Type B pancreatic cell (in vitro differentiated cells): Measurements from ENCODE around the gene LRRC3. TPM values are rescaled to one million over a fixed set of nuclear protein-coding genes. Genes with fewer than 3 reads are reported as not detected.

Source experiments
- DNase-seq: peaks from one replicate; pipeline ENCODE4 v3.0.0; 2021; ENCODE audit warnings: mixed read lengths; ENCODE audit not compliant: unreplicated experiment; ENCODE audit errors: extremely low spot score
- H3K27ac Mint-ChIP-seq: 2 replicates; pipeline ENCODE4 v1.8.0; 2021; ENCODE audit warnings: mild to moderate bottlenecking, mixed read lengths
- H3K27me3 Mint-ChIP-seq: 2 replicates; pipeline ENCODE4 v1.8.0; 2021; ENCODE audit warnings: mixed read lengths
- H3K36me3 Mint-ChIP-seq: 2 replicates; pipeline ENCODE4 v1.8.0; 2021; ENCODE audit warnings: mixed read lengths
- H3K4me1 Mint-ChIP-seq: one replicate; pipeline ENCODE4 v1.8.0; 2021; ENCODE audit warnings: mixed read lengths; ENCODE audit not compliant: unreplicated experiment
- H3K4me3 Mint-ChIP-seq: 2 replicates; pipeline ENCODE4 v1.8.0; 2021; ENCODE audit warnings: mild to moderate bottlenecking, mixed read lengths
- H3K9me3 Mint-ChIP-seq: 2 replicates; pipeline ENCODE4 v1.8.0; 2021; ENCODE audit warnings: mixed read lengths
- total RNA-seq: library from RNA; stranded (reverse); gene quantifications from 2 replicates; pipeline ENCODE4 v1.2.1, GENCODE V29; 2021; ENCODE audit warnings: low replicate concordance
- TF ChIP-seq, protein P1 (sequence below): fragments of 200-600 bp; sonication (generic); conservative IDR thresholded peaks from 2 replicates; pipeline ENCODE4 v1.5.0; 2021; ENCODE audit warnings: antibody characterized with exemption, mild to moderate bottlenecking

Gene LRRC3
- total RNA-seq, 1 donor from 2014 or later = 8.7 TPM

DNA sequence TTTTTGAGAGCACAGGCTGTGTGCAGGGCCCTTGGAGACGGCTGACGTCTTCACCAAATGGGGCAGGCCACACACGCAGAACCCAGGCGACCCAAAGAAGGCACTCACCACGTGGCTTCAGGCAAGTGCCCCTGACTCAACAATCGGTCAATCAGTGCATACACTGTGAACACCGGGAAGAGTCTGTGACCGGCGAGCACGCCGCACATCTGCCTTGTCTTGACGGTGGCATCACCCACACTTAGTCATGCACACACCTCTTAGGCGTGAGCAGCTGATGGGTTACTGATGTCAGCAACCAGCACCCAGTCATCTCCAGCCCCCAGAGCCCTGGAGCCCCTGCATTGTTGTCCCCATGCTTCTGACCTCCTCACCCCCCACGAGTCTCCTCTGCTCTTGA is 4.9 kb upstream of the LRRC3 start:
- DNase-seq = no peak
- peaks cover 6% of the 10 kb centered on the region for H3K4me1 Mint-ChIP-seq
- TF ChIP-seq, protein P1, sequence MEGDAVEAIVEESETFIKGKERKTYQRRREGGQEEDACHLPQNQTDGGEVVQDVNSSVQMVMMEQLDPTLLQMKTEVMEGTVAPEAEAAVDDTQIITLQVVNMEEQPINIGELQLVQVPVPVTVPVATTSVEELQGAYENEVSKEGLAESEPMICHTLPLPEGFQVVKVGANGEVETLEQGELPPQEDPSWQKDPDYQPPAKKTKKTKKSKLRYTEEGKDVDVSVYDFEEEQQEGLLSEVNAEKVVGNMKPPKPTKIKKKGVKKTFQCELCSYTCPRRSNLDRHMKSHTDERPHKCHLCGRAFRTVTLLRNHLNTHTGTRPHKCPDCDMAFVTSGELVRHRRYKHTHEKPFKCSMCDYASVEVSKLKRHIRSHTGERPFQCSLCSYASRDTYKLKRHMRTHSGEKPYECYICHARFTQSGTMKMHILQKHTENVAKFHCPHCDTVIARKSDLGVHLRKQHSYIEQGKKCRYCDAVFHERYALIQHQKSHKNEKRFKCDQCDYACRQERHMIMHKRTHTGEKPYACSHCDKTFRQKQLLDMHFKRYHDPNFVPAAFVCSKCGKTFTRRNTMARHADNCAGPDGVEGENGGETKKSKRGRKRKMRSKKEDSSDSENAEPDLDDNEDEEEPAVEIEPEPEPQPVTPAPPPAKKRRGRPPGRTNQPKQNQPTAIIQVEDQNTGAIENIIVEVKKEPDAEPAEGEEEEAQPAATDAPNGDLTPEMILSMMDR = no peak
- H3K9me3 Mint-ChIP-seq = no peaks in the 10 kb centered on the region
- H3K36me3 Mint-ChIP-seq = no peaks in the 10 kb centered on the region
- no peak overlapping the region for H3K4me3 Mint-ChIP-seq
- H3K27ac Mint-ChIP-seq = no peak overlapping the region
- H3K27me3 Mint-ChIP-seq = peaks cover 18% of the 10 kb centered on the region

DNA sequence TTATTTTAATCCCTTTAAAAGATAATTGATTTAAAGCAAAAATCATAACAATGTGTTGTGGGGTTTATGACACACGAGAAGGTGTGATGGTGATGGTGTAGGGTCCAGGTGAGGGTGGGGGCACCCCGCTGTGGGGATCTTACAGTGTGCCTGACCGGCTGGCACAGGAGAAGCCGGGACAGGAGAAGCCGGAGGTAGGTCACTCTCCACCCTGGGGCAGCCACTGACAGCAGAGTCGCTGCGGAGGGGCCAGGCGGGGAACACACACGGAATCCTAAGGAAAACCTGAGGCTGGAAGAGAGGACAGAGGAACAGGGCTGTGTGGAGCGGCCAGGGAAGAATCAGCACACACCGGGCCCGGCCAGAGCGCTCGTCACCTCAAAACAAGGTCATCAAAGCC is 4.3 kb upstream of the LRRC3 start:
- DNase-seq = no peak
- TF ChIP-seq, protein P1 = no peak
- Mint-ChIP-seq H3K4me3 (no peak overlapping the region), H3K9me3 (no peaks in the 10 kb centered on the region), H3K4me1 (peaks cover 6% of the 10 kb centered on the region), H3K27me3 (peaks cover 18% of the 10 kb centered on the region), H3K27ac (no peak overlapping the region), H3K36me3 (no peaks in the 10 kb centered on the region)

DNA sequence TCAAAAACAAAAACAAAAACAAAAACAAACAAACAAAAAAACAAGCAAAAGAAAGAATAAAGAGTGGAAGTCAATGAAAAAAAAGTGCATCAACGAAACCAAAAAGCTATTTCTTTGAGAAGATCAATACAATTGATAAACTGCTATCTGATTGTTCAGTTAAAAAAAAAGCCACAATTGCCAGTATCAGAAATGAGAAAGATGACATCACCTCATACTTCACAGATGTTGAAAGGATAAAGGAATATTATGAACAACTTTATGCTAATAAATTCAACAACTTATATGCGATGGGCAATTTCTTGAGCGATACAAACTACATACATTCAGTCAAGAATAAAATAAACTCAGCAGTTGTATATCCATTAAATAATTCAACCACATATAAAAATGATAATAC is 2.2 kb upstream of the LRRC3 start:
- Mint-ChIP-seq H3K27me3 (peaks cover 18% of the 10 kb centered on the region), H3K36me3 (no peaks in the 10 kb centered on the region), H3K4me3 (no peak overlapping the region), H3K27ac (no peak overlapping the region), H3K9me3 (no peaks in the 10 kb centered on the region), H3K4me1 (peaks cover 6% of the 10 kb centered on the region)
- DNase-seq = no peak
- TF ChIP-seq, protein P1 = no peak

DNA sequence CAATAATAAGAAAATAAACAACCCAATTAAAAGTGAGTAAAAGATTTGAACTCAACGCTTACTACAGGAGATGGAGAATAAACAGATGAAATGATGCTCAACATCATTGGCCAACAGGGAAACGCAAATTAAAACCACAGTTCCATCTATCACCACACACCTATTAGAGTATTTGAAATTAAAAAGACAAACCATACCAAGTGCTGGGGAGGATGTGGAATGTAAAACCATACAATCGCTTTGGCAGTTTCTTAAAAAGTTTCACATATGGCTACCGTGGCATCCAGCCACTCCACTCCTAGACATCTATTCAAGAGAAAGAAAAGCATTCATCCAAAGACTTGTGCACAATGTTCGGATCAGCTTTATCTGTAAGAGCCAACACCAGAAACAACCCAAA is 1.3 kb upstream of the LRRC3 start:
- H3K4me3 Mint-ChIP-seq = peak overlapping the region; percentile 82
- no peaks in the 10 kb centered on the region for H3K36me3 Mint-ChIP-seq
- H3K4me1 Mint-ChIP-seq = peaks cover 3% of the 10 kb centered on the region

DNA sequence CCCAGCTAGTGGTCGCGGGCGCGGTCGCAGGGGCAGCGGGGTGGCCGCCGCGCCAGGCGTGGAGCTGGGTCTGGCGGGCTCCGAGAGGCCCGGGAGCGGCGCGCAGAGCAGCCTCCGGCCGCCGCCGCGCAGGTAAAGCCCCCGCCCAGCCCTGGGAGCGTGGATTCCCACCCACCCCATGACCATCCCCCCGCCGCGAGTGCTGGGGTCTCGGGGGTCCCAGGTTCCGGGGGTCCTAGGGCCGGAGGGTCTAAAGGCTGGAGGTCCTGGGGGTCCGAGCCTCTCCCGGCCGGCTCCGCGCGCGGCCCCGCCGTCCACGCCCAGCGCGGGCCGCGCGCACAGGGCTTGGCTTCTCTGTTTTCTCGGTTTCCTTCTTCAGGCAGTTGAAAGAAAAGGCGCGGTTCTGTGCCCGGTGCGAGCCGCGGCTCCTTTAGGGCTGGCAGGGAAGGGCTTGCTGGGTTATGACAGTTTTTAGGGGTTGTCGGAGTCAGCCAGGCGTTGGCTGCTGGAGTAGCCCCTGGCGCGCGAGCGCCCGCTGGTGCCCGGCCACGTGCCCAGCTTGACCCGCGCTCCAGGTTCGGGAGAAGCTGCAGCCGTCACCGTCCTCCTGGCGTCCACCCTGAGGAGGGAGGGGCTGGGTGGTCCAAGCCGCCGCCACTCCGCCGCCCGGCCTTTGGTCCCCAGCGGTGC is 359 bp downstream of the LRRC3 start:
- no peaks in the 10 kb centered on the region for H3K4me1 Mint-ChIP-seq
- peak overlapping the region; percentile 85 for H3K4me3 Mint-ChIP-seq
- TF ChIP-seq, protein P1 = peak; percentile 5
- H3K9me3 Mint-ChIP-seq = no peaks in the 10 kb centered on the region
- H3K36me3 Mint-ChIP-seq = no peaks in the 10 kb centered on the region
- peak; percentile 72 for DNase-seq
- H3K27ac Mint-ChIP-seq = no peak overlapping the region
- H3K27me3 Mint-ChIP-seq = peaks cover 10% of the 10 kb centered on the region

More for the DNA sequence above, 1.3 kb upstream of the LRRC3 start:
- peak overlapping the region; percentile 34 for H3K27ac Mint-ChIP-seq
- H3K9me3 Mint-ChIP-seq = no peaks in the 10 kb centered on the region
- peaks cover 16% of the 10 kb centered on the region for H3K27me3 Mint-ChIP-seq
- TF ChIP-seq, protein P1 = no peak
- DNase-seq = no peak
